Right lobe of liver (tissue), 4 donors: ENCODE data around the gene KCNN3.

Experiments used
- POLR2A ChIP-seq: fragments of 450-650 bp; IDR thresholded peaks from one replicate; pipeline ENCODE4 v1.6.1; 2017; ENCODE audit warnings: antibody characterized with exemption, mild to moderate bottlenecking
- TF ChIP-seq, protein P1 (sequence below), 4 donors: fragments of 200-600 bp in 3 of 4; fragments of 450-650 bp in 1 of 4; IDR thresholded peaks; one replicate each; pipeline versions ENCODE4 v1.5.1 to v1.8.0; 2016 to 2022; ENCODE audit warnings: antibody characterized with exemption in 4 of 4, mild to moderate bottlenecking in 2 of 4
- donor health status: DM: no; HTN: no; CAD: no.
- donor health status: DM: no; HTN: no; CAD: no.
- donor health status: DM: no; HTN: yes; CAD: no.

DNA sequence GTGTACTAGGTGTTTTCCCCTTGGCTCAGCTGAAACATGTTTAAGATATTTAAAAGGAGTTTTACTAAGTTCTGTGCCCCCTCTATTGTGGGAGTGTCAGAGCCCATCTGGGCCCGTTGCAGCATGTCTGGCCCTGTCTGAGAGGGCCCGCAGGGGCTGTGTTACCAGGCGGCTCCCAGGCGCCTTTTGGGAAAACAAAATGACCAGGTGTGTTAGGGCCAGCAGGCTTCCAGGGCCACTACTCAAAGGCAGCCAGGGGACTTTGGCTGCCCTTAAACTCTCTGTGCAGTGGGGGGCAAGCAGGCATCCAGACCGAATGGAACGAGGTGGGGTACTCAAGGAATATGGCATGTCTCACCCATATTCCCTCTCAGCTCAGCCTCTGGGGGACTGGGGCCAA lies 111.7 kb downstream of the KCNN3 start:
- TF ChIP-seq, protein P1, sequence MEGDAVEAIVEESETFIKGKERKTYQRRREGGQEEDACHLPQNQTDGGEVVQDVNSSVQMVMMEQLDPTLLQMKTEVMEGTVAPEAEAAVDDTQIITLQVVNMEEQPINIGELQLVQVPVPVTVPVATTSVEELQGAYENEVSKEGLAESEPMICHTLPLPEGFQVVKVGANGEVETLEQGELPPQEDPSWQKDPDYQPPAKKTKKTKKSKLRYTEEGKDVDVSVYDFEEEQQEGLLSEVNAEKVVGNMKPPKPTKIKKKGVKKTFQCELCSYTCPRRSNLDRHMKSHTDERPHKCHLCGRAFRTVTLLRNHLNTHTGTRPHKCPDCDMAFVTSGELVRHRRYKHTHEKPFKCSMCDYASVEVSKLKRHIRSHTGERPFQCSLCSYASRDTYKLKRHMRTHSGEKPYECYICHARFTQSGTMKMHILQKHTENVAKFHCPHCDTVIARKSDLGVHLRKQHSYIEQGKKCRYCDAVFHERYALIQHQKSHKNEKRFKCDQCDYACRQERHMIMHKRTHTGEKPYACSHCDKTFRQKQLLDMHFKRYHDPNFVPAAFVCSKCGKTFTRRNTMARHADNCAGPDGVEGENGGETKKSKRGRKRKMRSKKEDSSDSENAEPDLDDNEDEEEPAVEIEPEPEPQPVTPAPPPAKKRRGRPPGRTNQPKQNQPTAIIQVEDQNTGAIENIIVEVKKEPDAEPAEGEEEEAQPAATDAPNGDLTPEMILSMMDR (IDR thresholded peaks at IDR 0.05), result no peak
- TF ChIP-seq POLR2A, result no peak
